Loucy (cell line): Measurements from ENCODE around the gene SNX7.

Source experiments
- H2AFZ ChIP-seq: fragments of 200-600 bp; sonication (generic); 2 replicates; pipeline ENCODE4 v1.6.0; 2016; ENCODE audit warnings: antibody characterized with exemption, mild to moderate bottlenecking, low read length, moderate library complexity
- H3F3A ChIP-seq: fragments of 200-600 bp; 2 replicates; pipeline ENCODE4 v1.6.0; 2016; ENCODE audit warnings: antibody characterized with exemption, low read depth, mild to moderate bottlenecking
- H3K27me3 ChIP-seq: fragments of 200-600 bp; sonication (generic); 2 replicates; pipeline ENCODE4 v1.6.1; 2014; ENCODE audit warnings: low read length, mild to moderate bottlenecking; ENCODE audit not compliant: insufficient read depth, poor library complexity, severe bottlenecking
- H3K36me3 ChIP-seq: fragments of 200-600 bp; sonication (generic); 2 replicates; pipeline ENCODE4 v1.6.1; 2016; ENCODE audit warnings: low read length; ENCODE audit not compliant: insufficient read depth
- H3K4me1 ChIP-seq: fragments of 200-600 bp; sonication (generic); 2 replicates; pipeline ENCODE4 v1.5.1; 2014; ENCODE audit warnings: low read length, mild to moderate bottlenecking; ENCODE audit not compliant: insufficient read depth, poor library complexity, severe bottlenecking
- H3K4me2 ChIP-seq: fragments of 200-600 bp; sonication (generic); 2 replicates; pipeline ENCODE4 v1.6.0; 2014; ENCODE audit warnings: antibody characterized with exemption, low read length, low read depth, mild to moderate bottlenecking; ENCODE audit not compliant: poor library complexity, severe bottlenecking
- H3K4me3 ChIP-seq: fragments of 200-600 bp; sonication (generic); 2 replicates; pipeline ENCODE4 v1.5.1; 2014; ENCODE audit warnings: low read length, mild to moderate bottlenecking, mixed read lengths; ENCODE audit not compliant: poor library complexity, severe bottlenecking
- H3K79me2 ChIP-seq: fragments of 200-600 bp; sonication (generic); 2 replicates; pipeline ENCODE4 v1.6.1; 2014; ENCODE audit warnings: low read length; ENCODE audit not compliant: insufficient read depth
- H3K9ac ChIP-seq: fragments of 200-600 bp; sonication (generic); 2 replicates; pipeline ENCODE4 v1.6.0; 2014; ENCODE audit warnings: mild to moderate bottlenecking, low read depth, low read length, moderate library complexity; ENCODE audit not compliant: poor library complexity, severe bottlenecking
- H3K9me2 ChIP-seq: fragments of 200-600 bp; sonication (generic); replicated peaks from 2 replicates; pipeline ENCODE4 v1.6.1; 2016; ENCODE audit warnings: low read depth, low read length, mixed read lengths
- H3K9me3 ChIP-seq: fragments of 200-600 bp; sonication (generic); 2 replicates; pipeline ENCODE4 v1.6.1; 2014; ENCODE audit warnings: mild to moderate bottlenecking, antibody characterized with exemption, low read length, low read depth; ENCODE audit not compliant: insufficient read depth
- H4K20me1 ChIP-seq: fragments of 200-600 bp; sonication (generic); 2 replicates; pipeline ENCODE4 v1.6.0; 2014; ENCODE audit warnings: antibody characterized with exemption, low read length, mild to moderate bottlenecking; ENCODE audit not compliant: insufficient read depth, poor library complexity, severe bottlenecking
- EZH2phosphoT487 ChIP-seq: fragments of 200-600 bp; IDR thresholded peaks from 2 replicates; pipeline ENCODE4 v1.6.1; 2018; ENCODE audit warnings: antibody characterized with exemption, mild to moderate bottlenecking, moderate library complexity, borderline replicate concordance
- TF ChIP-seq, protein P1 (sequence below): fragments of 200-600 bp; sonication (generic); conservative IDR thresholded peaks from 2 replicates; pipeline ENCODE4 v1.5.1; 2014; ENCODE audit warnings: mild to moderate bottlenecking, antibody characterized with exemption, low read length

The SNX7 gene

DNA sequence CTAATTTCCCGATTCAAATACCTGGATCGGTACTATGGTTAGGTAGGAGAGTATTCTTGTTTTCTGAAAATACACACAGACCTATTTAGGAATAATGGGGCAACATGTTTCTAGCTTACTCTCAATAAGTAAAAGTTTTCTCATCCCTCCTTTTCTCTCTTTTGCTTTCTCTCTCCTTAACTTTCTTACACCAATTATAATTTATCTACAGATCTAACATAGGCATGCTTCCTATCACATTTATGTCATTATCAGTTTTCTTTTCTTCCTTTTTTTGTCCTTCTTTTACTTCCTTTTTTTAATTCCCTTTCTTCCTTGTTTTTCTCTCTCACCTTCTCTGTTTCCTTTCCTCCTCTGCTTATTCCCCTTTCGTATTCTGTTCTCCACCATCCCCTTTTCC lies 20.3 kb downstream of the SNX7 start:
- Histone ChIP-seq H4K20me1 (no peaks in the 10 kb centered on the region), H3K9me3 (no peaks in the 10 kb centered on the region)

GRCh38 chr1:98688110-98688739 lies 26.7 kb downstream of the SNX7 start:
- H3K27me3 ChIP-seq: no peaks in the 10 kb centered on the region
- no peaks in the 10 kb centered on the region for H3K79me2 ChIP-seq
- no peak overlapping the region for H2AFZ ChIP-seq
- H4K20me1 ChIP-seq: no peaks in the 10 kb centered on the region
- no peak overlapping the region for H3K4me2 ChIP-seq
- no peaks in the 10 kb centered on the region for H3F3A ChIP-seq
- H3K4me1 ChIP-seq: no peaks in the 10 kb centered on the region
- no peak overlapping the region for H3K4me3 ChIP-seq
- TF ChIP-seq, protein P1, sequence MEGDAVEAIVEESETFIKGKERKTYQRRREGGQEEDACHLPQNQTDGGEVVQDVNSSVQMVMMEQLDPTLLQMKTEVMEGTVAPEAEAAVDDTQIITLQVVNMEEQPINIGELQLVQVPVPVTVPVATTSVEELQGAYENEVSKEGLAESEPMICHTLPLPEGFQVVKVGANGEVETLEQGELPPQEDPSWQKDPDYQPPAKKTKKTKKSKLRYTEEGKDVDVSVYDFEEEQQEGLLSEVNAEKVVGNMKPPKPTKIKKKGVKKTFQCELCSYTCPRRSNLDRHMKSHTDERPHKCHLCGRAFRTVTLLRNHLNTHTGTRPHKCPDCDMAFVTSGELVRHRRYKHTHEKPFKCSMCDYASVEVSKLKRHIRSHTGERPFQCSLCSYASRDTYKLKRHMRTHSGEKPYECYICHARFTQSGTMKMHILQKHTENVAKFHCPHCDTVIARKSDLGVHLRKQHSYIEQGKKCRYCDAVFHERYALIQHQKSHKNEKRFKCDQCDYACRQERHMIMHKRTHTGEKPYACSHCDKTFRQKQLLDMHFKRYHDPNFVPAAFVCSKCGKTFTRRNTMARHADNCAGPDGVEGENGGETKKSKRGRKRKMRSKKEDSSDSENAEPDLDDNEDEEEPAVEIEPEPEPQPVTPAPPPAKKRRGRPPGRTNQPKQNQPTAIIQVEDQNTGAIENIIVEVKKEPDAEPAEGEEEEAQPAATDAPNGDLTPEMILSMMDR: no peak
- TF ChIP-seq EZH2phosphoT487: no peak
- H3K9me3 ChIP-seq: no peaks in the 10 kb centered on the region
- no peaks in the 10 kb centered on the region for H3K9me2 ChIP-seq
- no peak overlapping the region for H3K9ac ChIP-seq
- H3K36me3 ChIP-seq: no peaks in the 10 kb centered on the region

More for the DNA sequence above, 20.3 kb downstream of the SNX7 start:
- Histone ChIP-seq H3K9ac (no peak overlapping the region), H3K4me1 (no peaks in the 10 kb centered on the region), H3K4me2 (no peak overlapping the region), H3K27me3 (no peaks in the 10 kb centered on the region), H3K9me2 (no peaks in the 10 kb centered on the region), H3F3A (no peaks in the 10 kb centered on the region), H3K36me3 (no peaks in the 10 kb centered on the region), H3K79me2 (no peaks in the 10 kb centered on the region), H3K4me3 (no peak overlapping the region), H2AFZ (no peak overlapping the region)
- TF ChIP-seq, protein P1: no peak
- no peak for TF ChIP-seq EZH2phosphoT487

GRCh38 chr1:98690576-98690975 lies 29.1 kb downstream of the SNX7 start:
- H3K9me2 ChIP-seq: no peaks in the 10 kb centered on the region
- H3K9ac ChIP-seq: no peak overlapping the region
- no peaks in the 10 kb centered on the region for H3K27me3 ChIP-seq
- H3K4me3 ChIP-seq: no peak overlapping the region
- no peaks in the 10 kb centered on the region for H4K20me1 ChIP-seq
- no peaks in the 10 kb centered on the region for H3K4me1 ChIP-seq
- H3F3A ChIP-seq: no peaks in the 10 kb centered on the region
- H2AFZ ChIP-seq: no peak overlapping the region
- no peak overlapping the region for H3K4me2 ChIP-seq
- TF ChIP-seq EZH2phosphoT487: no peak
- TF ChIP-seq, protein P1: no peak
- no peaks in the 10 kb centered on the region for H3K79me2 ChIP-seq
- H3K36me3 ChIP-seq: no peaks in the 10 kb centered on the region
- H3K9me3 ChIP-seq: no peaks in the 10 kb centered on the region
